Endothelial cell of umbilical vein (primary cell): ENCODE data around the gene CUBN. TPM values are rescaled to one million over a fixed set of nuclear protein-coding genes. Genes with fewer than 3 reads are reported as not detected.

Experiments
- BruUV-seq: library from RNA; stranded (reverse); fragments of 400-500 nt; replicated peaks from 2 replicates; lab custom pipeline; 2021; lab: Mats Ljungman, UMichigan
- CTCF ChIA-PET: fragments of 300-600, 350-600 bp; sonication (Branson Sonifier 250); formaldehyde crosslinking; loops from one replicate; lab custom pipeline; 2021; ENCODE audit warnings: antibody characterized with exemption, inconsistent platforms; lab: Charles Lee
- POLR2A ChIA-PET: fragments of 300-600, 350-600 bp; sonication (Branson Sonifier 250); formaldehyde crosslinking; loops from one replicate; lab custom pipeline; 2021; ENCODE audit warnings: antibody characterized with exemption, inconsistent platforms; lab: Charles Lee
- DNase-seq: peaks from one replicate; pipeline ENCODE4 v3.0.0-alpha.2; 2011; ENCODE audit warnings: low read depth, low spot score
- FAIRE-seq: peaks from 2 replicates; lab custom pipeline; 2011; peaks lifted over from hg19 to GRCh38; lab: Jason Lieb, UNC
- H2AFZ ChIP-seq: 2 replicates; pipeline ENCODE4 v1.6.0; 2012; ENCODE audit warnings: low read depth, low read length, control low read depth, inconsistent platforms
- H3K27ac ChIP-seq: 2 replicates; pipeline ENCODE4 v1.5.1; 2011; ENCODE audit warnings: low read depth, mild to moderate bottlenecking, control low read depth, low read length, moderate library complexity; ENCODE audit not compliant: insufficient read depth
- H3K27me3 ChIP-seq, 2 experiments: 2 replicates each; pipeline versions ENCODE4 v1.6.0 to v1.6.1; 2011; ENCODE audit warnings: low read length in 2 of 2, mixed read lengths in 1 of 2; ENCODE audit not compliant: control insufficient read depth in 2 of 2, insufficient read depth in 2 of 2
- H3K36me3 ChIP-seq, 2 experiments: 2 replicates in 1 of 2; 3 replicates in 1 of 2; pipeline ENCODE4 v1.5.1; 2011; ENCODE audit warnings: low read length in 2 of 2, mild to moderate bottlenecking in 1 of 2, moderate library complexity in 1 of 2; ENCODE audit not compliant: control insufficient read depth in 2 of 2, insufficient read depth in 2 of 2; ENCODE audit errors: extremely low read depth in 1 of 2
- H3K4me1 ChIP-seq: 3 replicates; pipeline ENCODE4 v1.5.1; 2011; ENCODE audit warnings: mild to moderate bottlenecking, low read length; ENCODE audit not compliant: control insufficient read depth, insufficient read depth; ENCODE audit errors: extremely low read depth
- H3K4me2 ChIP-seq: 2 replicates; pipeline ENCODE4 v1.6.1; 2011; ENCODE audit warnings: low read length, control low read depth, mixed read lengths; ENCODE audit not compliant: insufficient read depth
- H3K4me3 ChIP-seq, 3 experiments: fragments of 200-600 bp in 1 of 3; sonication (generic), shearing (Covaris generic) in 1 of 3; replicated peaks in 1 of 3; 2 replicates each; pipeline ENCODE4 v1.5.1; 2011 to 2016; ENCODE audit warnings: control low read depth in 3 of 3, low read length in 3 of 3, mild to moderate bottlenecking in 2 of 3, inconsistent platforms in 1 of 3, low read depth in 1 of 3, moderate library complexity in 1 of 3; ENCODE audit not compliant: insufficient read depth in 1 of 3
- H3K79me2 ChIP-seq: 2 replicates; pipeline ENCODE4 v1.6.0; 2012; ENCODE audit warnings: low read length, inconsistent platforms; ENCODE audit not compliant: control insufficient read depth, insufficient read depth
- H3K9ac ChIP-seq: replicated peaks from 2 replicates; pipeline ENCODE3; 2011; ENCODE audit warnings: low read length, control low read depth; ENCODE audit not compliant: insufficient read depth; ENCODE audit errors: extremely low read depth
- H3K9me1 ChIP-seq: replicated peaks from 3 replicates; pipeline ENCODE4 v1.6.0; 2011; ENCODE audit warnings: mild to moderate bottlenecking, low read length; ENCODE audit not compliant: control insufficient read depth, insufficient read depth; ENCODE audit errors: extremely low read depth
- H3K9me3 ChIP-seq: replicated peaks from 2 replicates; pipeline ENCODE4 v1.5.1; 2012; ENCODE audit warnings: low read length, inconsistent platforms; ENCODE audit not compliant: control insufficient read depth, insufficient read depth
- H4K20me1 ChIP-seq: replicated peaks from 2 replicates; pipeline ENCODE3; 2011; ENCODE audit warnings: mild to moderate bottlenecking, low read length; ENCODE audit not compliant: control insufficient read depth, insufficient read depth; ENCODE audit errors: extremely low read depth
- EZH2 ChIP-seq: IDR thresholded peaks from 2 replicates; pipeline ENCODE4 v1.6.1; 2012; ENCODE audit warnings: borderline replicate concordance, low read depth, mild to moderate bottlenecking, moderate library complexity, low read length, inconsistent platforms; ENCODE audit not compliant: severe bottlenecking
- FOS ChIP-seq: IDR thresholded peaks from 2 replicates; pipeline ENCODE4 v1.6.1; 2011; ENCODE audit warnings: mild to moderate bottlenecking, low read length, moderate library complexity, borderline replicate concordance; ENCODE audit not compliant: insufficient read depth
- GATA2 ChIP-seq: IDR thresholded peaks from 2 replicates; pipeline ENCODE4 v1.7.0; 2011; ENCODE audit warnings: low read depth, mild to moderate bottlenecking, moderate library complexity, mixed read lengths, low read length; ENCODE audit not compliant: insufficient read length, insufficient read depth
- JUN ChIP-seq: IDR thresholded peaks from 2 replicates; pipeline ENCODE4 v1.6.1; 2011; ENCODE audit warnings: borderline replicate concordance, low read depth; ENCODE audit not compliant: insufficient read length, insufficient read depth
- MAX ChIP-seq: IDR thresholded peaks from 2 replicates; pipeline ENCODE4 v1.6.1; 2011; ENCODE audit not compliant: insufficient read depth, insufficient read length
- MYC ChIP-seq: IDR thresholded peaks from one replicate; pipeline ENCODE4 v1.6.1; 2011; ENCODE audit warnings: mild to moderate bottlenecking, low read depth, low read length
- POLR2A ChIP-seq: IDR thresholded peaks from 2 replicates; pipeline ENCODE4 v1.6.1; 2012; ENCODE audit warnings: low read depth, mild to moderate bottlenecking, control low read depth, low read length
- POLR2AphosphoS5 ChIP-seq: IDR thresholded peaks from 2 replicates; pipeline ENCODE4 v1.6.1; 2012; ENCODE audit warnings: low read depth, mild to moderate bottlenecking, control low read depth, low read length, moderate library complexity; ENCODE audit not compliant: insufficient read depth
- dilution Hi-C: fragments of 300-500 bp; cut with MboI; formaldehyde crosslinking; loops from one replicate; pipeline ENCODE4 v1.15.0; 2019; ENCODE audit warnings: low sequenced_read_pairs; ENCODE audit not compliant: extremely low pct_ligation_motif_present
- intact Hi-C: fragments of 100-400 bp; cut with micrococcal nuclease; formaldehyde crosslinking; loops from one replicate; pipeline ENCODE4 v1.10.0; 2022
- polyA plus RNA-seq, 4 experiments: library from polyadenylated mRNA; depleted of rRNA in 3 of 4; stranded (reverse) in 3 of 4; unstranded in 1 of 4; fragments of >200 nt; gene quantifications; 2 replicates each; pipeline versions ENCODE4 v1.2.1 to v1.2.3, GENCODE V29; 2011 to 2012; ENCODE audit warnings: missing spikeins in 1 of 4
- total RNA-seq: library from RNA; stranded (reverse); gene quantifications from 2 replicates; pipeline ENCODE4 v1.2.3, GENCODE V29; 2021
- TF ChIP-seq, protein P1 (sequence below), 2 donors: IDR thresholded peaks; 1 replicate in 1 of 2; 2 replicates in 1 of 2; pipeline ENCODE4 v1.5.1; 2011; ENCODE audit warnings: low read length in 2 of 2, mild to moderate bottlenecking in 2 of 2, moderate library complexity in 2 of 2, control low read depth in 1 of 2, inconsistent platforms in 1 of 2, low read depth in 1 of 2; ENCODE audit not compliant: insufficient read depth in 1 of 2; ENCODE audit errors: extremely low read depth in 1 of 2

CUBN gene
- total and polyA plus RNA-seq, 2 donors (not counting 3 experiments of a cell fraction or from before 2014, with no cell fraction given), result 2.7 to 4.6 TPM

GRCh38 chr10:17128261-17128660 is 1.4 kb downstream of the CUBN start:
- H3K36me3 ChIP-seq, result no peaks in the 10 kb centered on the region
- H4K20me1 ChIP-seq, result no peaks in the 10 kb centered on the region
- no TSS peak for BruUV-seq
- no peak overlapping the region for H3K27ac ChIP-seq
- TF ChIP-seq GATA2, result no peak
- TF ChIP-seq FOS, result no peak
- no peak for TF ChIP-seq MYC
- TF ChIP-seq POLR2AphosphoS5, result no peak
- no peak for TF ChIP-seq EZH2
- TF ChIP-seq JUN, result no peak
- no peak for TF ChIP-seq MAX
- TF ChIP-seq POLR2A, result no peak
- TF ChIP-seq, protein P1, sequence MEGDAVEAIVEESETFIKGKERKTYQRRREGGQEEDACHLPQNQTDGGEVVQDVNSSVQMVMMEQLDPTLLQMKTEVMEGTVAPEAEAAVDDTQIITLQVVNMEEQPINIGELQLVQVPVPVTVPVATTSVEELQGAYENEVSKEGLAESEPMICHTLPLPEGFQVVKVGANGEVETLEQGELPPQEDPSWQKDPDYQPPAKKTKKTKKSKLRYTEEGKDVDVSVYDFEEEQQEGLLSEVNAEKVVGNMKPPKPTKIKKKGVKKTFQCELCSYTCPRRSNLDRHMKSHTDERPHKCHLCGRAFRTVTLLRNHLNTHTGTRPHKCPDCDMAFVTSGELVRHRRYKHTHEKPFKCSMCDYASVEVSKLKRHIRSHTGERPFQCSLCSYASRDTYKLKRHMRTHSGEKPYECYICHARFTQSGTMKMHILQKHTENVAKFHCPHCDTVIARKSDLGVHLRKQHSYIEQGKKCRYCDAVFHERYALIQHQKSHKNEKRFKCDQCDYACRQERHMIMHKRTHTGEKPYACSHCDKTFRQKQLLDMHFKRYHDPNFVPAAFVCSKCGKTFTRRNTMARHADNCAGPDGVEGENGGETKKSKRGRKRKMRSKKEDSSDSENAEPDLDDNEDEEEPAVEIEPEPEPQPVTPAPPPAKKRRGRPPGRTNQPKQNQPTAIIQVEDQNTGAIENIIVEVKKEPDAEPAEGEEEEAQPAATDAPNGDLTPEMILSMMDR (IDR thresholded peaks at IDR 0.05; ENCODE audit: extremely low read depth in 1 of 2, insufficient read depth in 1 of 2, low read depth in 1 of 2, low read length in 2 of 2), result no peak
- ChIA-PET CTCF (no interaction called here), POLR2A (no interaction called here)
- DNase-seq, result no peak
- no peaks in the 10 kb centered on the region for H3K9me3 ChIP-seq
- H3K27me3 ChIP-seq, result no peaks in the 10 kb centered on the region
- H3K4me2 ChIP-seq, result no peak overlapping the region
- no peaks in the 10 kb centered on the region for H3K79me2 ChIP-seq
- no peak overlapping the region for H3K4me3 ChIP-seq
- dilution Hi-C loops, result no loop called here
- intact Hi-C loops, result no loop called here
- H2AFZ ChIP-seq, result no peak overlapping the region
- no peaks in the 10 kb centered on the region for H3K9me1 ChIP-seq
- FAIRE-seq, result no peak
- H3K9ac ChIP-seq, result no peak overlapping the region
- no peaks in the 10 kb centered on the region for H3K4me1 ChIP-seq
